GM21717 (cell line): ENCODE data around the gene RGL1.

ENCODE experiments used
- ATAC-seq: cut with Tn5 transposase; IDR thresholded peaks from one replicate; pipeline ENCODE4 v1.9.1; 2021; ENCODE audit warnings: mild to moderate bottlenecking, moderate library complexity; ENCODE audit not compliant: unreplicated experiment

RGL1 gene

GRCh38 chr1:183911285-183911684 lies 106.4 kb downstream of the RGL1 start:
- ATAC-seq: peak; percentile 71

GRCh38 chr1:183912265-183912886 lies 107.5 kb downstream of the RGL1 start:
- peak; percentile 62 for ATAC-seq

GRCh38 chr1:183913567-183913993 lies 108.7 kb downstream of the RGL1 start:
- ATAC-seq: no peak

DNA sequence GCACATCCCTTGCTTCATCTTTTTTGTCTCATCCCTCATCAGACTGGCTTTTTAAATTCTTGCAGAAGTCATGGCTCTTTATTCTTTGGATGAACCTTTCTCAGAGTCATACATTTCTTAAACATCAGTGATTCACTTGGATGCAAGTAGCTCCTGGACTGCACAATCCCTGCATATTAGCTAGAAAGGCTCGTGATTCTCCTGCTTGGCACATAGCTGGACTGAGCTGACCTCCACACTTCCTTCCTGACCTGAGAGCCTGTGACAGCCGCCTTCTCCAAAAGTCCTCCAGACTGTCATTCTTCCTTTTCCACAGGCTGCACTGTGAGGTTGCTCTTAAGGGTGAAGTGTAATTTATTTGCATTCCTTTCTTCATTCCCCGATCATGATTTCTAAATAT lies 109.4 kb downstream of the RGL1 start:
- no peak for ATAC-seq

GRCh38 chr1:183914891-183915290 lies 110.0 kb downstream of the RGL1 start:
- ATAC-seq: no peak

GRCh38 chr1:183915625-183916510 lies 110.9 kb downstream of the RGL1 start:
- peak; percentile 47 for ATAC-seq

DNA sequence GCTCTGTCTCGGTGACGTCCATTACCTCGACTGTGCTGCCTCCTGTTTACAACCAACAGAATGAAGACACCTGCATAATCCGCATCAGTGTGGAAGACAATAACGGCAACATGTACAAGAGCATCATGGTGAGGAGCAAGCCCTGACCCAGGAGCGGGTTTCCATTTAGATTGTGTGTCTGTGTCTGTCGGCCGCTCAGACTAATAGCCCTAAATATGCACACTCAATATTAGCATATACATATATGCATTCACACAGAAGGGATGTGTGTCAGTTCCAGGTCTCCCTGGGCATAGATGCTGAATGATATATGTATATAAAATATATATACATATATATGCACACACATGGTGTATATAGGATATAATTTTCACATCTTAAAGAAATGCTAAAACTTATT lies 111.7 kb downstream of the RGL1 start:
- no peak for ATAC-seq

GRCh38 chr1:183918589-183918988 lies 113.7 kb downstream of the RGL1 start:
- ATAC-seq: no peak

DNA sequence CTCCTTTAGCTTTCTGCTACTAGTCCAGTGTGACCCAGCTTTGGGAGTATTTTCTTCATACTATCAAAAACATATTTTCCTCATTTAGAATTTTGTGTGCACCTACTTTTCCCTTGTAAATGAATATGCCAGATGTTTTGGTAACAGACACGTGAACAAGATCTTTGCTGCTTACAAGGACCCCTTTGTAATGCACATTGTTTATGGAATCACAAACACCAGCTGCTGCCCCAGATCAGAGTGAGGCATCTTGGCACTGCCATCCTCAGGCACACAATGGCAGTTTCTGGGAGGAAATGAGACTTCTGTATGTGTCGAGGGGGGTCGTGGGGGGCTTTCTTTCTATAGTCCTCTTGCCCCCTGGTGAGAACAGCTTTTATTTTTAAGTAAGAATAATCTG lies 115.7 kb downstream of the RGL1 start:
- no peak for ATAC-seq

- no peak for ATAC-seq
Measured at GRCh38 chr1:183922197-183922596, 117.3 kb downstream of the RGL1 start.

DNA sequence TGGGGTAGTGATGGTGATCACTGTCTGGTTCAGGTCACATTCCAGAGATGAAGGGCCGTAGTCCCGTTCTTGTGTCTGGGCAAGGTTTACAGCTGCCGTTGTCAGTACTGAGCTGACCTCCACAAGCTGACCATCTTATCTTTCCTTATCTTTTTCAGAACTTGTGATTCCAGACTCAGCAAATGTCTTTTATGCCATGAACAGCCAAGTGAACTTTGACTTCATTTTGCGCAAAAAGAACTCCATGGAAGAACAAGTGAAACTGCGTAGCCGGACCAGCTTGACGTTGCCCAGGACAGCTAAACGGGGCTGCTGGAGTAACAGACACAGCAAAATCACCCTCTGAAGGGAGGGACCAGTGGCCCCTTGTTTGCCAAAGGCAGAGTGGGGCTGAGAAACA lies 121.0 kb downstream of the RGL1 start:
- no peak for ATAC-seq

- ATAC-seq: no peak
Measured at GRCh38 chr1:183926983-183927382, 122.1 kb downstream of the RGL1 start.

- ATAC-seq: no peak
Measured at GRCh38 chr1:183931646-183932271, 126.8 kb downstream of the RGL1 start.

DNA sequence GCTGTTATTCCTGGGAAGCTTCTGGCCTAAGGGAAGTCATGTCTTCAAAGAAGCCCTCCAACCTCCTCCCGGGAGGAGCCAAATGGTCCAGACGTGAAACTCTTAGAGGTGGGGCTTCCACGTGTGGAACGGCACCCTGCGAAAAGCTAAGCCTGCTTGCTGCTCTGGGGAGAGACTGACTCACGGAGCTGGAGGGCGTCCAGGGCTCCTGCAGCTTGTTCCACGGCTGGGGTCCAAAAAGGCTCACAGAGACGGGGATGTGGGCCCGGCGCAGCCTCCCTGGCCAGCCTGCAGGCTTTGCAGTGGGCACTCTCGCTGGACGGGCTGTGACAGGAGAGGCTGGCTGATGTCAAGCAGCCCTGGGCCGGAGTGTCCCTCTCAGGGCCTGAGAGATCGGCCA lies 127.5 kb downstream of the RGL1 start:
- no peak for ATAC-seq

DNA sequence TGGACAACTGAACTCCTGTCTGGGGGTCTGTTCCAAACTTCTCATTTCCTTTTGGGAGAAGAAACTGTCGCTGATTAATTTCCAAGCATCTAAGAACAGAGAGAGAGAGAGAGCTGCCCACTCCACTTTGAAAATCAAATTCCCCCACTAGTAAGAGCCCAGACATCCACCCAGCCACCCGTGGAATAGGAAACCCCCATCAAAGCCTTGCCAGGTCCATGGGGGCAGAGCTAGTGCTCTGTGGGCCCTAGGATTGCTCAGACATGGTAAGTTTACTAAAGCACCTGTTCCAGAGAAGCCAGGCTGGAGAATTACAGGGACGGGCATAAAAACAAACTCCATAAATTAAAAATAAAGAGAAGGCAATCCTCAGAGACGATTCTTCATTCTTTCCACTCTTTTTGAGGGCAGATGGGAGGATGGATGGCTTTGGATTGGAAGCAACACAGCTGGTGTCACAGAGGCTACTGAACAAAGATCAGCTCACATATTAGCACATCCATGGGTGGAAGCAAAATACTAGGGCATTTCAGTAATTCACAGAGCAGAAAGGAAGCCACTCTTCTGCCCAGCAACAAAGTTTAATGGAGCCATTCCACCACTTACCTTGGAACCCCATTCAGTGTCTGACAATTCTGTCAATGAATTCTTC lies 128.7 kb downstream of the RGL1 start:
- ATAC-seq: no peak

GRCh38 chr1:183934314-183934713 lies 129.4 kb downstream of the RGL1 start:
- ATAC-seq: no peak

GRCh38 chr1:183936009-183936408 lies 131.1 kb downstream of the RGL1 start:
- ATAC-seq: no peak

GRCh38 chr1:183936791-183937190 lies 131.9 kb downstream of the RGL1 start:
- no peak for ATAC-seq

GRCh38 chr1:183937611-183938010 lies 132.7 kb downstream of the RGL1 start:
- no peak for ATAC-seq

- ATAC-seq: no peak
Measured at GRCh38 chr1:183941001-183941400, 136.1 kb downstream of the RGL1 start.

DNA sequence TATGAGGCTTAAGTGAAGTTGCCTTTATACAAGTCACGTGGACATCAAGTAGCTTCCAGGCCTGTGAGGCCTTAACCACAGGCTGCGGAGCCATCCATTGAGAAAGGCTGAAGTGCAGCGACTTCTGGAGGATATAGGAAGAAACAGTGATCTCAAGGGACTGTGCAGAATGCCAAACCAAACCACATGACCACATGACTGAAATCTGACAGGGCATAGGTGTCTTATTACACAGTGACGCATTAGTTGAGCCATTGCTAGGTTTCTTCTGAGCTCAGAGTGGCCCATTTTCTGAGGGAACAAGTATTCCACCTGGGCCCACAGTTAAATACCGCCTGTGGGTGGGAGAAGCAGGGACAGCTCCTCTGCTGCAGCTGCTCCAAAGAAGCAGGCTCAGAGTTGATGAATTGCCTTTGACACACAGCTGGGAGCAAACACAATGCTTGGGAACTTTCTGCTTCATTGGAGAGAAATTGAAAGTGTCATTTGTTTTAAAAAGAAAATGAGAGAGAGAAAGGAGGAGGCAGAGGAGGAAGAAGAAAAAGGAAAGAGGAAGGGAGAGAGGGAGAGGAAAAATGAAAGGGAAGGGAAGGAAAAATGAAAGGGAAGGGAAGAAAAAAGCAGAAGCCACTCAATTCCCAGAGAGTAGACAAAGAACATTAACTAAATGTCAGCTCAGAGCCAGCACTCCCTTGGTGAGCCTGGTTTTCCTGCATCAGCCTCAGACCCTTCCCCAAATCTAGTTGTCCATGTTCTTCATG lies 138.2 kb downstream of the RGL1 start:
- peak; percentile 67 for ATAC-seq
